Measurements from ENCODE around the gene SOCS7.

DNA sequence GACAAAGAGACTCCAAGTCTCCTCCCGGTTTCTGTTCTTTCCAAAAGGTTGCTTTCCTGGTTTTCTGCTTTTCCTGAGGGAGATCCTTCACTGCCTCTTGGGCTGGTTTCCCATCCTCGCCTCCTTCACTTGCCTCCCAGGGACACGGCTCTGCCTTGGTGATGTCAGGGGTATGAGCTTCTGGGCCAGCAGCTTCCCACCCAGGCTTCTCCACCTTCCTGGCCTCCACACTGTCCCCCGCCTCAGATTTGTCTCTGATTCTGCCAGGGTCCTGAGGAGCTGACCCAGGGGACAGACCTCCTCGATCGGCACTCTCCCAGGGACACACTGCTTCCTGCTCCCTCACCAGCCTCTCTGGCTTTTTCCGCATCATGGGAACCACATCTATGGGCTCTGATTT is 22.4 kb upstream of the SOCS7 start:
- TF ChIP-seq, protein P1, sequence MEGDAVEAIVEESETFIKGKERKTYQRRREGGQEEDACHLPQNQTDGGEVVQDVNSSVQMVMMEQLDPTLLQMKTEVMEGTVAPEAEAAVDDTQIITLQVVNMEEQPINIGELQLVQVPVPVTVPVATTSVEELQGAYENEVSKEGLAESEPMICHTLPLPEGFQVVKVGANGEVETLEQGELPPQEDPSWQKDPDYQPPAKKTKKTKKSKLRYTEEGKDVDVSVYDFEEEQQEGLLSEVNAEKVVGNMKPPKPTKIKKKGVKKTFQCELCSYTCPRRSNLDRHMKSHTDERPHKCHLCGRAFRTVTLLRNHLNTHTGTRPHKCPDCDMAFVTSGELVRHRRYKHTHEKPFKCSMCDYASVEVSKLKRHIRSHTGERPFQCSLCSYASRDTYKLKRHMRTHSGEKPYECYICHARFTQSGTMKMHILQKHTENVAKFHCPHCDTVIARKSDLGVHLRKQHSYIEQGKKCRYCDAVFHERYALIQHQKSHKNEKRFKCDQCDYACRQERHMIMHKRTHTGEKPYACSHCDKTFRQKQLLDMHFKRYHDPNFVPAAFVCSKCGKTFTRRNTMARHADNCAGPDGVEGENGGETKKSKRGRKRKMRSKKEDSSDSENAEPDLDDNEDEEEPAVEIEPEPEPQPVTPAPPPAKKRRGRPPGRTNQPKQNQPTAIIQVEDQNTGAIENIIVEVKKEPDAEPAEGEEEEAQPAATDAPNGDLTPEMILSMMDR (optimal IDR thresholded peaks at IDR 0.05 in 1 of 3, IDR thresholded peaks at IDR 0.05 in 1 of 3, conservative IDR thresholded peaks at IDR 0.05 in 1 of 3; ENCODE audit: extremely low read depth in 1 of 3, insufficient read depth in 2 of 3, low read length in 3 of 3): no peak
- no peak for TF ChIP-seq EZH2 (IDR thresholded peaks at IDR 0.05; ENCODE audit: low read length)

Data from keratinocyte (primary cell).